ENCODE measurements around the gene CCL18.

Gene CCL18

GRCh38 chr17:36024106-36024869 lies 39.8 kb upstream of the CCL18 start:
- no peak overlapping the region for H3K4me3 ChIP-seq (ENCODE audit: low read depth, low read length)
- no peak for DNase-seq (ENCODE audit: low read depth, low spot score)
- POLR2A ChIA-PET: no interaction called here
- CTCF ChIA-PET: no interaction called here
- TF ChIP-seq, protein P1, sequence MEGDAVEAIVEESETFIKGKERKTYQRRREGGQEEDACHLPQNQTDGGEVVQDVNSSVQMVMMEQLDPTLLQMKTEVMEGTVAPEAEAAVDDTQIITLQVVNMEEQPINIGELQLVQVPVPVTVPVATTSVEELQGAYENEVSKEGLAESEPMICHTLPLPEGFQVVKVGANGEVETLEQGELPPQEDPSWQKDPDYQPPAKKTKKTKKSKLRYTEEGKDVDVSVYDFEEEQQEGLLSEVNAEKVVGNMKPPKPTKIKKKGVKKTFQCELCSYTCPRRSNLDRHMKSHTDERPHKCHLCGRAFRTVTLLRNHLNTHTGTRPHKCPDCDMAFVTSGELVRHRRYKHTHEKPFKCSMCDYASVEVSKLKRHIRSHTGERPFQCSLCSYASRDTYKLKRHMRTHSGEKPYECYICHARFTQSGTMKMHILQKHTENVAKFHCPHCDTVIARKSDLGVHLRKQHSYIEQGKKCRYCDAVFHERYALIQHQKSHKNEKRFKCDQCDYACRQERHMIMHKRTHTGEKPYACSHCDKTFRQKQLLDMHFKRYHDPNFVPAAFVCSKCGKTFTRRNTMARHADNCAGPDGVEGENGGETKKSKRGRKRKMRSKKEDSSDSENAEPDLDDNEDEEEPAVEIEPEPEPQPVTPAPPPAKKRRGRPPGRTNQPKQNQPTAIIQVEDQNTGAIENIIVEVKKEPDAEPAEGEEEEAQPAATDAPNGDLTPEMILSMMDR (IDR thresholded peaks at IDR 0.05; ENCODE audit: insufficient read depth, low read length, missing control alignments): no peak

GRCh38 chr17:36027761-36028160 lies 36.3 kb upstream of the CCL18 start:
- no peak overlapping the region for H3K4me3 ChIP-seq (ENCODE audit: low read depth, low read length)
- ChIA-PET CTCF (no interaction called here), POLR2A (no interaction called here)
- no peak for DNase-seq (ENCODE audit: low read depth, low spot score)
- TF ChIP-seq, protein P1 (IDR thresholded peaks at IDR 0.05; ENCODE audit: insufficient read depth, low read length, missing control alignments): no peak

GRCh38 chr17:36030956-36031355 lies 33.1 kb upstream of the CCL18 start:
- ChIA-PET POLR2A (no interaction called here), CTCF (no interaction called here)
- H3K4me3 ChIP-seq (ENCODE audit: low read depth, low read length): no peak overlapping the region
- no peak for DNase-seq (ENCODE audit: low read depth, low spot score)
- TF ChIP-seq, protein P1 (IDR thresholded peaks at IDR 0.05; ENCODE audit: insufficient read depth, low read length, missing control alignments): no peak

- H3K4me3 ChIP-seq (ENCODE audit: low read depth, low read length): no peak overlapping the region
- DNase-seq (ENCODE audit: low read depth, low spot score): no peak
- ChIA-PET POLR2A (no interaction called here), CTCF (no interaction called here)
- TF ChIP-seq, protein P1 (IDR thresholded peaks at IDR 0.05; ENCODE audit: insufficient read depth, low read length, missing control alignments): no peak
Measured at GRCh38 chr17:36034127-36034526, 29.9 kb upstream of the CCL18 start.

GRCh38 chr17:36036235-36036634 lies 27.8 kb upstream of the CCL18 start:
- CTCF ChIA-PET: no interaction called here
- TF ChIP-seq, protein P1 (IDR thresholded peaks at IDR 0.05; ENCODE audit: insufficient read depth, low read length, missing control alignments): no peak
- H3K4me3 ChIP-seq (ENCODE audit: low read depth, low read length): no peak overlapping the region
- no peak for DNase-seq (ENCODE audit: low read depth, low spot score)
- POLR2A ChIA-PET: no interaction called here

- POLR2A ChIA-PET: no interaction called here
- CTCF ChIA-PET: no interaction called here
- DNase-seq (ENCODE audit: low read depth, low spot score): no peak
- no peak overlapping the region for H3K4me3 ChIP-seq (ENCODE audit: low read depth, low read length)
- TF ChIP-seq, protein P1 (IDR thresholded peaks at IDR 0.05; ENCODE audit: insufficient read depth, low read length, missing control alignments): no peak
Measured at GRCh38 chr17:36048066-36048465, 16.0 kb upstream of the CCL18 start.
